A549 (cell line): ENCODE measurements around the gene CORO2B.

ENCODE experiments used
- CEBPB ChIP-seq, 2 experiments: fragments of >200 bp in 1 of 2; sonication (Bioruptor Twin) in 1 of 2; formaldehyde crosslinking in 1 of 2; IDR thresholded peaks; 2 replicates each; pipeline ENCODE4 v1.6.1; 2012 to 2016
- FOXS1 ChIP-seq: fragments of 250-450 bp; sonication (Bioruptor Pico); IDR thresholded peaks from 2 replicates; pipeline ENCODE4 v1.5.0; 2020; ENCODE audit warnings: mild to moderate bottlenecking, moderate library complexity
- POLR2A ChIP-seq: IDR thresholded peaks from 2 replicates; pipeline ENCODE4 v1.6.1; 2012; ENCODE audit warnings: mild to moderate bottlenecking, low read length
- RFX5 ChIP-seq: fragments of 450-650 bp; IDR thresholded peaks from 2 replicates; pipeline ENCODE4 v1.7.1; 2014; ENCODE audit warnings: antibody characterized with exemption, mild to moderate bottlenecking, moderate library complexity
- RNF2 ChIP-seq: fragments of 200-600 bp; sonication (generic); IDR thresholded peaks from 2 replicates; pipeline ENCODE4 v1.6.1; 2016; ENCODE audit warnings: low read depth, mild to moderate bottlenecking, antibody characterized with exemption, moderate library complexity, borderline replicate concordance
- ZC3H11A ChIP-seq: fragments of 450-650 bp; IDR thresholded peaks from 2 replicates; pipeline ENCODE4 v1.6.1; 2014; ENCODE audit warnings: antibody characterized with exemption, mild to moderate bottlenecking
- TF ChIP-seq, protein P1 (sequence below): fragments of >200 bp; sonication (Bioruptor Twin); formaldehyde crosslinking; IDR thresholded peaks from 3 replicates; pipeline ENCODE4 v1.5.1; 2016

DNA sequence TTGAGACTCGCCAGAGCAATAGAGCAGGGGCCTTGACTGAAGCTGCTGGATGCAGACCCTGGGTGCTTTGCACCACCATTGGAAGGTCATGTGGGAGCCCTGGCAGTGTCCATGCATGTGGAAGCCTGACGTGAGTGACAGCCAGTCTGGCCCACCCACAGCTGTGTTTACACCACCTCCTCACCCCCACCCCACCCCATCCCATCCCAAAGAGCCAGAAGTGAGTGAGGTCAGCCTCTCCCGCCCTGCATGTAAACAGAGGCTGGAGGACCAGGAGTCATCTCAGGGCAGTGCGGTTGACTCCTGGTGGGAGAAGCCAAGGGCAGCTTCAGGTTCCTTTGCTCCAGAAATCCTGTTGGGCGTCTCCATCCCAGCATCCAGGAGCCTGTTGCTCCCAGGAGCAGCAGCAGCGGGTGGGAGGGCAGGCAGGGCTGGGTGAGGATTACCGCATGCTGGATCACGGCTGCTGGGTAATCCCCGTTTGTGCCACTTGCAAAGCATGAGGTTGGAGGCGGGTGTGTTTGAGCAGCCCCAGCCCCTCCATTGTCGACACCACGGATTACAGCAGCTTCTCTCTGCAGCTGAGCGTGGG, 44.6 kb downstream of the CORO2B start:
- TF ChIP-seq CEBPB (IDR thresholded peaks at IDR 0.05) (no peak), ZC3H11A (no peak), RNF2 (no peak), FOXS1 (CRISPR knock-in tag) (no peak), POLR2A (no peak), RFX5 (no peak)
- TF ChIP-seq, protein P1, sequence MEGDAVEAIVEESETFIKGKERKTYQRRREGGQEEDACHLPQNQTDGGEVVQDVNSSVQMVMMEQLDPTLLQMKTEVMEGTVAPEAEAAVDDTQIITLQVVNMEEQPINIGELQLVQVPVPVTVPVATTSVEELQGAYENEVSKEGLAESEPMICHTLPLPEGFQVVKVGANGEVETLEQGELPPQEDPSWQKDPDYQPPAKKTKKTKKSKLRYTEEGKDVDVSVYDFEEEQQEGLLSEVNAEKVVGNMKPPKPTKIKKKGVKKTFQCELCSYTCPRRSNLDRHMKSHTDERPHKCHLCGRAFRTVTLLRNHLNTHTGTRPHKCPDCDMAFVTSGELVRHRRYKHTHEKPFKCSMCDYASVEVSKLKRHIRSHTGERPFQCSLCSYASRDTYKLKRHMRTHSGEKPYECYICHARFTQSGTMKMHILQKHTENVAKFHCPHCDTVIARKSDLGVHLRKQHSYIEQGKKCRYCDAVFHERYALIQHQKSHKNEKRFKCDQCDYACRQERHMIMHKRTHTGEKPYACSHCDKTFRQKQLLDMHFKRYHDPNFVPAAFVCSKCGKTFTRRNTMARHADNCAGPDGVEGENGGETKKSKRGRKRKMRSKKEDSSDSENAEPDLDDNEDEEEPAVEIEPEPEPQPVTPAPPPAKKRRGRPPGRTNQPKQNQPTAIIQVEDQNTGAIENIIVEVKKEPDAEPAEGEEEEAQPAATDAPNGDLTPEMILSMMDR, result no peak
